GM19239 (cell line): ENCODE results near the gene KLF11.
"Not testable (repeated sequence)": the region's sequence is repeated elsewhere in the genome, so short reads cannot be mapped to it uniquely, and the experiment has no call there.

Experiments
- DNase-seq: peaks from one replicate; pipeline ENCODE4 v3.0.0; 2011; ENCODE audit warnings: low spot score; ENCODE audit not compliant: insufficient read length
- FAIRE-seq: peaks from 2 replicates; lab custom pipeline; 2011; peaks lifted over from hg19 to GRCh38; lab: Jason Lieb, UNC

The KLF11 gene

DNA sequence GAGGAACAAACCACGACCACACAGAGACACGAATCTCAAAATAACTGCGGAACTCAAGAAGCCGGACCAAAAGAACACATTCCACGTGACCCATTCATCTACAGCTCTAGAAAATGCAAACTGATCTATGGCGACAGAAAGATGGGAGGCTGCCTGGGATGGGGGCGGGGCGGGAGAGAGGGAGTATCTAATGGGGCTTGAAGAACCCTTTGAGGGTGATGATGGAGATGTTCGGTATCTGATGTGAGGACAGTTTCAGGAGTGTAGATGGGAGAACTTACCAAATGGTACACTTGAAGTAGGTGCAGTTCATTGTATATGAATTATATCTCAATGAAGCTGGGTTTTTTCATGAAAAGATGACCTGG is 34.6 kb upstream of the KLF11 start:
- no peak for FAIRE-seq

GRCh38 chr2:10009271-10009810 is 34.0 kb upstream of the KLF11 start:
- no peak for FAIRE-seq
- DNase-seq, result no peak

More for the DNA sequence above, 34.6 kb upstream of the KLF11 start:
- no peak for DNase-seq

DNA sequence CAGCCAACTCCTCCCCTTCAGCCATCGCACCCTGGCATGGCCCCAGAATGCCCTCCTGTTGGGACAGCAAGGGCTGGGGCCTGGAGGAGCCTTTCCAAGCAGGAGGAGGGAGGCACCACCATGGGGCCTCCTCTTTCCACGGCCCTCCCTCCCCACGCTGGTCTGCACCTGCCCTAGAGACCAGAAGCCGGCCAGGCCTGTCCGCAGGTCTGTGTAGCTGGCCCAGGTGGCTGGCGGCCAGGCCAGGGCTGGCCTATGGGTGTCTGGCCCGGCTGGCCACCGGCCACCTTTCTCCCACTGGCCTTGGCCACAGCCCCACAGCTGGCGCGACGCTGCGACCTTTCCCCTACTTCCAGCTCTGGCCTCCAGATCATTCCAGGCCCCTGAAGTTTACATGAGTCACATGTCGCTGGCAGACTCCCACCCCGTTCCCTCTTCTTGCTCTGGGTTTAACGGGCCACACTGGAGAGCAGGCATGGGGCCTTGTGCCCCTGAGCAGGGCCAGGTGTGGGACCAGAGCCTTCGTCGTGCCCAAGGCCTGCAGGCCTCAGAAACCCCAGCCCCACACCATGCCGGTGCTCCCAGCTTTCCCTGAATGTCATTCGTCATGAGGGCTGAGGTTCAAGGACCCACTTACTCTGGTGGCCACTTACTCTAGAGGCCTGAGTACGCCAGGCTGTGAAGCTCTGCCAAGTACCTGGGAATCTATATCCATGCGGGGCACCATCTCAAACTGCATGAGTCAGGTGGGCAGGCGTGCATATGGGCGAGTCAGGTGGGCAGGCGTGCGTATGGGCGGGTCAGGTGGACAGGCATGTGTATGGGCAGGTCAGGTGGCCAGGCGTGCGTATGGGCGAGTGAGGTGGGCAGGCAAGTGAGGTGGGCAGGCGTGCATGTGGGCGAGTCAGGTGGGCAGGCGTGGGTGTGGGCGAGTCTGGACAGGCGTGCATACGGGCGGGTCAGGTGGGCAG is 33.3 kb upstream of the KLF11 start:
- FAIRE-seq (no peak), DNase-seq (no peak)

DNA sequence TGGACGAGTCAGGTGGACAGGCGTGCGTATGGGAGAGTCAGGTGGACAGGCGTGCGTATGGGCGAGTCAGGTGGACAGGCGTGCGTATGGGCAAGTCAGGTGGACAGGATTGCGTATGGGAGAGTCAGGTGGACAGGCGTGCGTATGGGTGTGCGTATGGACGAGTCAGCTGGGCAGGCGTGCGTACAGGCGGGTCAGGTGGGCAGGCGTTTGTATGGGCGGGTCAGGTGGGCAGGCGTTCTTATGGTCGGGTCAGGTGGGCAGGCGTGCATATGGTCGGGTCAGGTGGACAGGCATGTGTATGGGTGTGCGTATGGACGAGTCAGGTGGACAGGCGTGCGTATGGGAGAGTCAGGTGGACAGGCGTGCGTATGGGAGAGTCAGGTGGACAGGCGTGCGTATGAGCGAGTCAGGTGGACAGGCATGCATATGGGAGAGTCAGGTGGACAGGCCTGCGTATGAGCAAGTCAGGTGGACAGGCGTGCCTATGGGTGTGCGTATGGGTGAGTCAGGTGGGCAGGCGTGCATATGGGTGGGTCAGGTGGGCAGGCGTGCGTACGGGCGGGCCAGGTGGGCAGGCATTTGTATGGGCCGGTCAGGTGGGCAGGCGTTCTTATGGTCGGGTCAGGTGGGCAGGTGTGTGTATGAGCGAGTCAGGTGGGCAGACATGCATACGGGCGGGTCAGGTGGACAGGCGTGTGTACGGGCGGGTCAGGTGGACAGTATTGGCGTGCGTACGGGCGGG is 32.3 kb upstream of the KLF11 start:
- not testable (repeated sequence) for FAIRE-seq, DNase-seq

GRCh38 chr2:10011606-10012325 is 31.6 kb upstream of the KLF11 start:
- not testable (repeated sequence) for DNase-seq, FAIRE-seq

GRCh38 chr2:10012366-10012962 is 30.9 kb upstream of the KLF11 start:
- FAIRE-seq, DNase-seq: not testable (repeated sequence)

DNA sequence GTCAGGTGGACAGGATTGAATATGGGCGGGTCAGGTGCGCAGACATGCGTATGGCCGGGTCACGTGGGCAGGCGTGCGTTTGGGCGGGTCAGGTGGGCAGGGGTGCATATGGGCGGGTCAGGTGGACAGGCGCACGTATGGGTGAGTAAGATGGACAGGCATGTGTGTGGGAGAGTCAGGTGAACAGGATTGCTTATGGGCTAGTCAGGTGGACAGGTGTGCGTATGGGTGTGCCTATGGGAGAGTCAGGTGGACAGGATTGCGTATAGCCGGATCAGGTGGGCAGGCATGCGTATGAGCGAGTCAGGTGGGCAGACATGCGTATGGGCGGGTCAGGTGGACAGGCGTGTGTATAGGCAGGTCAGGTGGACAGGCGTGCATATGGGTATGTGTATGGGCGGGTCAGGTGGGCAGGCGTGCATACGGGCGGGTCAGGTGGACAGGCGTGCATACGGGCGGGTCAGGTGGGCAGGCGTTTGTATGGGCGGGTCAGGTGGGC is 30.3 kb upstream of the KLF11 start:
- FAIRE-seq, result no peak

GRCh38 chr2:10013651-10014417 is 29.5 kb upstream of the KLF11 start:
- FAIRE-seq, DNase-seq: not testable (repeated sequence)

More for the DNA sequence above, 30.3 kb upstream of the KLF11 start:
- no peak for DNase-seq

- DNase-seq (no peak), FAIRE-seq (no peak)
Observed at GRCh38 chr2:10014418-10015190, 28.7 kb upstream of the KLF11 start.

DNA sequence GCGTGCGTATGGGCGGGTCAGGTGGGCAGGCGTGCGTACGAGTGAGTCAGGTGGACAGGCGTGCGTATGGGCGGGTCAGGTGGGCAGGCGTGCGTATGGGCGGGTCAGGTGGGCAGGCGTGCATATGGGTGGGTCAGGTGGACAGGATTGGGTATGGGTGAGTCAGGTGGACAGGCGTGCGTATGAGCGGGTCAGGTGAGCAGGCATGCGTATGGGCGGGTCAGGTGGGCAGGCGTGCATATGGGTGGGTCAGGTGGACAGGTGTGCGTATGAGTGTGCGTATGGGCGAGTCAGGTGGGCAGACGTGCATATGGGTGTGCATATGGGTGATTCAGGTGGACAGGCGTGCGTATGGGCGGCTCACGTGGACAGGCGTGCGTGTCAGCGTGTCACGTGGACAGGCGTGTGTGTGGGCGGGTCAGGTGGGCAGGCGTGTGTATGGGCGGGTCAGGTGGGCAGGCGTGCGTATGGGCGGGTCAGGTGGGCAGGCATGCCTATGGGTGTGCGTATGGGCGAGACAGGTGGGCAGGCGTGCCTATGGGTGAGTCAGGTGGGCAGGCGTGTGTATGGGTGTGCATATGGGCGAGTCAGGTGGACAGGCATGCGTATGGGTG is 27.9 kb upstream of the KLF11 start:
- DNase-seq, FAIRE-seq: not testable (repeated sequence)

DNA sequence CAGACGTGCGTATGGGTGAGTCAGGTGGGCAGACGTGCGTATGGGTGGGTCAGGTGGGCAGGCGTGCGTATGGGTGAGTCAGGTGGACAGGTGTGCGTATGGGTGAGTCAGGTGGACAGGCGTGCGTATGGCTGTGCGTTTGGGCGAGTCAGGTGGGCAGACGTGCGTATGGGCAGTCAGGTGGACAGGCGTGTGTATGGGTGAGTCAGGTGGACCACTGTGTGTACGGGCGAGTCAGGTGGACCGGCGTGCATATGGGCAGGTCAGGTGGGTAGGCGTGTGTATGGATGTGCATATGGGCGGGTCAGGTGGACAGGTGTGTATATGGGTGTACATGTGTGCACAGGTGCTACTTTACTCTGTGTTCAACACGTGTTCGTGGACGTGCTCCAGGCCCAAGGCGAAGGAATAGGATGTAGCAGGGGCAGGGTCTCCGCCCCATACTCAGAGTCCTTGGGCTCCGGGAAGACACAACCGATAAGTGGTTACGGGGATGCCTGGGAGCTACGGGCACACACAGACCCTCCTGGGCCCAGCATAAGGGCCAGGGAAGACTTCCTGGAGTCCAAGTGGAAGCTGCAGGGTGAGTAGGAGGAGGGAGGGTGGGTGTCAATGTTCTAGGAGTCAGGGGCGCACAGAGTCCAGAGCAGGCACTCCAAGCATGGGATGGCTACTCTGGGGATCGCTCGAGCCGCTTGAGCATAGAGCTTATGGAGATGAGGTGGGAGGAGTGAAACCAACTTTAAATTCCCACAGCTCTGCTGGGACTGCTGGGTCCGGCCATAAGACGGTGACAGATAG is 27.1 kb upstream of the KLF11 start:
- FAIRE-seq (no peak), DNase-seq (no peak)

GRCh38 chr2:10016802-10017258 is 26.5 kb upstream of the KLF11 start:
- DNase-seq, result no peak
- no peak for FAIRE-seq

DNA sequence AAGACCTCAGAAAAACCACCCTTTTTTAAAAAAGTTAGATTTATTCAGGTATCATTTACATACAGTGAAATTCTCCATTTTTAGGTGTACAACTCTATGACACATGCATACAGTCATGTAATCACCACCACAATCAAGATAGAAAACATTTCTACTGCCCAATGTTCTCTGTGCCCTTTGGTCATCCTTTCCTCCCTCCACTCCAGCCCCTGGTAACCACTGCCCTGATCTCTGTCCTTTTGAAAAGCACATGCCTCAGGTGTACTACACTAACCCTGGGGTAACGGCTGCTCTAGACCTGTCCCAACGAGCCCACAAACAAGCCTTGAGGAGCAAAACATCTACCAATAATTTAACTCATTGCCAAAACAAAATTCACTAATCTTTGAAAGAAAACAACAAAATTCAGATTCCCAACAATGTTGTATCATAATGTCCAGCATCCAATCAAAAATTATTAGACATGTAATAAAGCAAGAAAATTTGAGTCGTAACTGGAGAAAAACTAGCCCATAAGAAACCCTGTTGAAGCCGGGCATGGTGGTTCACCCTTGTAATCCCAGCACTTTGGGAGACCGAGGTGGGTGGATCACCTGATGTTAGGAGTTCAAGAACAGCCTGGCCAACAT is 25.9 kb upstream of the KLF11 start:
- no peak for DNase-seq
- no peak for FAIRE-seq

DNA sequence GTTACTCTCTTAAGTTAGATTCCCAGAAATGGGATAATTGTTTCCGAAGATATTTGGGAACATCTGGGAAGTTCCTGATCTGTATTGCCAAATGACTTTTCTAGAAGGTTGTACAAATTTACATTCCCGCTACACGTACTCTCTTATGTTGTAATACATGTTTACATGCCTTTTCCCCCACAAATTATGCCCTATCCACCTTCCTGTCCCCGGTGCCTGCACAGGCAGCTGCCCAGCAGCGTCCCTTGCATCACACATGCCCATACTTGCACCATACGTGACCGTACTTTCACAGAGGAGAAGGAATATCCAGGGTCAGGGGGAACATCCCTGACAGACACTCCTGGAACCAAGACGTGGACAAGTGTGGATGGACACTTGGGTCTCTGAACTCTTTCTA is 24.2 kb upstream of the KLF11 start:
- DNase-seq, result no peak
- FAIRE-seq, result no peak

DNA sequence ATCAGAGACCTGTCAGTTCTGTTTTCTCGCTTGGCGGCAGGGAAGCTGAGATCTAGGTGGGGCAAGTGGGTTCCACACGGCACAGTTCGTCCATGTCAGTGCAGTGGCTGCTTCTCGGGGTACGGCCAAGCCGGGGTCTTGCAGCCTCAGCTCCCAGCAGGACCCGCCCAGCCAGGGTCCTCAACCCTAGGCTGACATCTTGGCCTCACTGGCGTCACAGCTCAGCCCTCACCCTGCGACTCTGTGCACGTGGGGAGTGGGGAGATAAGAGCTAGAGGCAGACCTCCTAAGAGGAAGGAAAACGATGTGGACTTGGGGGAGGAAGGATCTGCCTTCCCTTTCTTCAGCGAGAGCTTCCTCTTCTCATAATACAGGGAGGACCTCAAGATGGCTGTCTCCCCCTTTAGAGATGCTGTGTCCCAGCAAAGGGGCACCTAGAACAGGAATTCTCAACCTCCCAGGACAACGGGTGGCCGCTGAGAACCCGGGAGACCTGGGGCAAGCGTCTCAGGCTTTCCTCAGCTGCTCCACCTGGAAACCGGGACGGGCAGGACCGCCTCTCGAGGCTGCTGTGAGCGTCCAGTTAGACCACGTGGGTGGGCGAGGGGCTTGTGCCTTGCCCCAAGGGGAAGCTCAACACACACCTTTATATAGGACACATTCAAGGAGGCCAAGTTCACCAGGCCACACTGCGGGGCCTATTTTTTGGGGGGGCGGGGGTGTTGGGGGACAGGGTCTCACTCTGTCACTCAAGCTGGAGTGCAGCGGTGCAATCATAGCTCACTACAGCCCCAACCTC is 23.5 kb upstream of the KLF11 start:
- FAIRE-seq (no peak), DNase-seq (no peak)

- FAIRE-seq, result no peak
- no peak for DNase-seq
Observed at GRCh38 chr2:10022041-10022421, 21.3 kb upstream of the KLF11 start.
